Osteocyte (in vitro differentiated cells): ENCODE measurements around the gene NAB1. TPM values are rescaled to one million over a fixed set of nuclear protein-coding genes. Genes with fewer than 3 reads are reported as not detected.
A peak's percentile ranks its signal among the peaks of the same experiment; 100 is the strongest.
"Not testable (repeated sequence)": the region's sequence is repeated elsewhere in the genome, so short reads cannot be mapped to it uniquely, and the experiment has no call there.

Source experiments
- DNase-seq: peaks from one replicate; pipeline ENCODE4 v3.0.0; 2021; ENCODE audit warnings: mixed read lengths; ENCODE audit not compliant: unreplicated experiment; ENCODE audit errors: extremely low spot score
- H3K27ac Mint-ChIP-seq: one replicate; pipeline ENCODE4 v1.8.0; 2021; ENCODE audit warnings: mild to moderate bottlenecking, mixed read lengths; ENCODE audit not compliant: unreplicated experiment
- H3K27me3 Mint-ChIP-seq: one replicate; pipeline ENCODE4 v1.8.0; 2021; ENCODE audit warnings: mixed read lengths; ENCODE audit not compliant: unreplicated experiment
- H3K36me3 Mint-ChIP-seq: one replicate; pipeline ENCODE4 v1.8.0; 2021; ENCODE audit warnings: mixed read lengths; ENCODE audit not compliant: unreplicated experiment
- H3K4me1 Mint-ChIP-seq: one replicate; pipeline ENCODE4 v1.8.0; 2021; ENCODE audit warnings: mixed read lengths; ENCODE audit not compliant: unreplicated experiment
- H3K4me3 Mint-ChIP-seq: one replicate; pipeline ENCODE4 v1.8.0; 2021; ENCODE audit warnings: mild to moderate bottlenecking, moderate library complexity, mixed read lengths; ENCODE audit not compliant: unreplicated experiment
- H3K9me3 Mint-ChIP-seq: one replicate; pipeline ENCODE4 v1.8.0; 2021; ENCODE audit warnings: mixed read lengths; ENCODE audit not compliant: unreplicated experiment
- CTCF ChIP-seq: fragments of 200-600 bp; sonication (generic); IDR thresholded peaks from 2 replicates; pipeline ENCODE4 v1.5.0; 2021; ENCODE audit warnings: antibody characterized with exemption, mild to moderate bottlenecking, moderate library complexity
- total RNA-seq: library from RNA; stranded (reverse); gene quantifications from 2 replicates; pipeline ENCODE4 v1.2.1, GENCODE V29; 2021

The NAB1 gene
- total RNA-seq, 1 donor from 2014 or later: 63.3 TPM

- H3K36me3 Mint-ChIP-seq: peaks cover 3% of the 10 kb centered on the region
- H3K4me1 Mint-ChIP-seq: peaks cover 37% of the 10 kb centered on the region
- no peaks in the 10 kb centered on the region for H3K9me3 Mint-ChIP-seq
- TF ChIP-seq CTCF: no peak
- H3K27me3 Mint-ChIP-seq: no peaks in the 10 kb centered on the region
- peak overlapping the region; percentile 65 for H3K27ac Mint-ChIP-seq
- no peak overlapping the region for H3K4me3 Mint-ChIP-seq
- no peak for DNase-seq
Observed at GRCh38 chr2:190607014-190607597, 41.8 kb upstream of the NAB1 start.

GRCh38 chr2:190607657-190608357 is 41.1 kb upstream of the NAB1 start:
- Mint-ChIP-seq H3K4me1 (peaks cover 32% of the 10 kb centered on the region), H3K9me3 (no peaks in the 10 kb centered on the region), H3K36me3 (peaks cover 3% of the 10 kb centered on the region), H3K27me3 (no peaks in the 10 kb centered on the region), H3K4me3 (peak overlapping the region; percentile 7), H3K27ac (peak overlapping the region; percentile 27)
- TF ChIP-seq CTCF: no peak
- no peak for DNase-seq

- H3K27me3 Mint-ChIP-seq, DNase-seq, H3K9me3 Mint-ChIP-seq, H3K4me3 Mint-ChIP-seq, H3K36me3 Mint-ChIP-seq, H3K27ac Mint-ChIP-seq: not testable (repeated sequence)
- H3K4me1 Mint-ChIP-seq: peaks cover 24% of the 10 kb centered on the region
Observed at GRCh38 chr2:190608863-190609262, 40.0 kb upstream of the NAB1 start.

GRCh38 chr2:190609397-190609796 is 39.5 kb upstream of the NAB1 start:
- H3K27ac Mint-ChIP-seq, DNase-seq, H3K27me3 Mint-ChIP-seq, H3K36me3 Mint-ChIP-seq, H3K4me3 Mint-ChIP-seq, H3K9me3 Mint-ChIP-seq: not testable (repeated sequence)
- H3K4me1 Mint-ChIP-seq: peaks cover 22% of the 10 kb centered on the region

GRCh38 chr2:190610528-190610927 is 38.4 kb upstream of the NAB1 start:
- not testable (repeated sequence) for H3K9me3 Mint-ChIP-seq

GRCh38 chr2:190615555-190616200 is 33.2 kb upstream of the NAB1 start:
- no peaks in the 10 kb centered on the region for H3K36me3 Mint-ChIP-seq
- H3K4me1 Mint-ChIP-seq: peaks cover 4% of the 10 kb centered on the region
- H3K27ac Mint-ChIP-seq: no peak overlapping the region
- no peaks in the 10 kb centered on the region for H3K27me3 Mint-ChIP-seq
- no peak for TF ChIP-seq CTCF
- H3K9me3 Mint-ChIP-seq: peaks cover 6% of the 10 kb centered on the region
- no peak for DNase-seq
- no peak overlapping the region for H3K4me3 Mint-ChIP-seq

More at GRCh38 chr2:190610528-190610927, 38.4 kb upstream of the NAB1 start:
- not testable (repeated sequence) for H3K27ac Mint-ChIP-seq, H3K36me3 Mint-ChIP-seq, H3K27me3 Mint-ChIP-seq, H3K4me3 Mint-ChIP-seq, DNase-seq
- peaks cover 22% of the 10 kb centered on the region for H3K4me1 Mint-ChIP-seq
